H1 (cell line): ENCODE measurements around the gene DLL4. TPM values are rescaled to one million over a fixed set of nuclear protein-coding genes. Genes with fewer than 3 reads are reported as not detected.

Source experiments
- CTCF ChIA-PET: fragments of 300-600 bp; sonication (Branson Sonifier 250); formaldehyde crosslinking; loops from one replicate; lab custom pipeline; 2021; ENCODE audit not compliant: partially characterized antibody; lab: Charles Lee
- POLR2A ChIA-PET: fragments of 300-600 bp; sonication (Branson Sonifier 250); formaldehyde crosslinking; loops from one replicate; lab custom pipeline; 2021; ENCODE audit warnings: inconsistent platforms; ENCODE audit not compliant: partially characterized antibody; lab: Charles Lee
- DNase-seq, 2 experiments: peaks; one replicate each; pipeline versions ENCODE4 v3.0.0 to v3.0.0-alpha.2; 2010 to 2022; ENCODE audit warnings: low spot score in 2 of 2, low read depth in 1 of 2, mixed read lengths in 1 of 2
- FAIRE-seq: peaks from 2 replicates; lab custom pipeline; 2011; peaks lifted over from hg19 to GRCh38; lab: Jason Lieb, UNC
- H2AFZ ChIP-seq: 2 replicates; pipeline ENCODE4 v1.8.1; 2012; ENCODE audit warnings: low read length, inconsistent platforms
- H2AK5ac ChIP-seq: 2 replicates; pipeline ENCODE4 v1.6.1; 2013; ENCODE audit warnings: low read depth, low read length
- H2BK120ac ChIP-seq: replicated peaks from 2 replicates; pipeline ENCODE3; 2013; ENCODE audit warnings: low read depth, low read length, inconsistent platforms
- H2BK12ac ChIP-seq: 2 replicates; pipeline ENCODE4 v1.6.1; 2013; ENCODE audit warnings: low read depth, low read length
- H2BK15ac ChIP-seq: 2 replicates; pipeline ENCODE4 v1.6.1; 2013; ENCODE audit warnings: low read length
- H2BK20ac ChIP-seq: 2 replicates; pipeline ENCODE4 v1.6.1; 2013; ENCODE audit warnings: low read length
- H2BK5ac ChIP-seq: 2 replicates; pipeline ENCODE4 v1.6.1; 2013; ENCODE audit warnings: low read depth, low read length
- H3K14ac ChIP-seq: 2 replicates; pipeline ENCODE4 v1.6.1; 2013; ENCODE audit warnings: inconsistent platforms; ENCODE audit not compliant: insufficient read length
- H3K18ac ChIP-seq: 2 replicates; pipeline ENCODE4 v1.6.1; 2013; ENCODE audit warnings: low read length; ENCODE audit errors: extremely low read depth
- H3K23ac ChIP-seq: 2 replicates; pipeline ENCODE4 v1.6.1; 2013; ENCODE audit warnings: inconsistent platforms; ENCODE audit not compliant: insufficient read length
- H3K23me2 ChIP-seq: 2 replicates; pipeline ENCODE4 v1.6.1; 2013; ENCODE audit warnings: low read depth, low read length
- H3K27ac ChIP-seq: 2 replicates; pipeline ENCODE4 v1.6.1; 2011; ENCODE audit warnings: low read depth, low read length, inconsistent platforms
- H3K27me3 ChIP-seq, 4 experiments: replicated peaks in 1 of 4; 1 replicate in 1 of 4; 2 replicates in 3 of 4; pipeline versions ENCODE4 v1.6.1 to v1.8.1; 2011 to 2013; ENCODE audit warnings: low read length in 3 of 4, mild to moderate bottlenecking in 3 of 4, inconsistent platforms in 2 of 4, mixed read lengths in 2 of 4, moderate library complexity in 1 of 4; ENCODE audit not compliant: control insufficient read depth in 3 of 4, insufficient read depth in 3 of 4; ENCODE audit errors: extremely low read depth in 1 of 4
- H3K36me3 ChIP-seq, 4 experiments: 2 replicates each; pipeline versions ENCODE4 v1.6.1 to v1.8.1; 2011 to 2013; ENCODE audit warnings: mild to moderate bottlenecking in 4 of 4, low read length in 3 of 4, moderate library complexity in 2 of 4, control low read depth in 1 of 4, inconsistent platforms in 1 of 4; ENCODE audit not compliant: insufficient read depth in 4 of 4, control insufficient read depth in 2 of 4
- H3K4ac ChIP-seq: replicated peaks from 2 replicates; pipeline ENCODE3; 2013; ENCODE audit warnings: low read length, low read depth, mixed read lengths, inconsistent platforms; ENCODE audit not compliant: insufficient read length
- H3K4me1 ChIP-seq, 4 experiments: replicated peaks in 1 of 4; 1 replicate in 1 of 4; 2 replicates in 3 of 4; pipeline versions ENCODE4 v1.6.1 to v1.8.1; 2011 to 2013; ENCODE audit warnings: low read length in 3 of 4, inconsistent platforms in 2 of 4, mixed read lengths in 1 of 4; ENCODE audit not compliant: insufficient read depth in 4 of 4, control insufficient read depth in 3 of 4
- H3K4me2 ChIP-seq, 2 experiments: 2 replicates each; pipeline versions ENCODE4 v1.6.1 to v1.8.1; 2011 to 2013; ENCODE audit warnings: low read depth in 2 of 2, low read length in 2 of 2, control low read depth in 1 of 2, inconsistent platforms in 1 of 2, mild to moderate bottlenecking in 1 of 2; ENCODE audit not compliant: insufficient read depth in 1 of 2
- H3K4me3 ChIP-seq, 4 experiments: fragments of 200-600, 300-600 bp in 1 of 4; sonication (generic), shearing (Covaris generic), sonication (Bioruptor Twin) in 1 of 4; 2 replicates each; pipeline versions ENCODE4 v1.5.1 to v1.8.1; 2011 to 2016; ENCODE audit warnings: low read length in 4 of 4, low read depth in 3 of 4, control low read depth in 2 of 4, inconsistent platforms in 2 of 4, mild to moderate bottlenecking in 2 of 4, mixed read lengths in 1 of 4, moderate library complexity in 1 of 4; ENCODE audit not compliant: insufficient read depth in 2 of 4; ENCODE audit errors: extremely low read depth in 1 of 4
- H3K56ac ChIP-seq: replicated peaks from 2 replicates; pipeline ENCODE3; 2013; ENCODE audit warnings: low read depth, mild to moderate bottlenecking, mixed read lengths, low read length, inconsistent platforms; ENCODE audit not compliant: insufficient read length
- H3K79me1 ChIP-seq: 2 replicates; pipeline ENCODE4 v1.6.1; 2013; ENCODE audit warnings: low read depth, low read length, control low read depth
- H3K79me2 ChIP-seq, 2 experiments: 2 replicates each; pipeline versions ENCODE4 v1.6.1 to v1.8.1; 2012 to 2013; ENCODE audit warnings: low read length in 2 of 2, mild to moderate bottlenecking in 2 of 2, inconsistent platforms in 1 of 2; ENCODE audit not compliant: insufficient read depth in 2 of 2, control insufficient read depth in 1 of 2
- H3K9ac ChIP-seq, 4 experiments: replicated peaks in 1 of 4; 1 replicate in 1 of 4; 2 replicates in 3 of 4; pipeline versions ENCODE4 v1.6.1 to v1.8.1; 2011 to 2013; ENCODE audit warnings: low read depth in 3 of 4, low read length in 3 of 4, control low read depth in 2 of 4, mild to moderate bottlenecking in 2 of 4, moderate library complexity in 2 of 4, inconsistent platforms in 1 of 4; ENCODE audit errors: extremely low read depth in 1 of 4
- H3K9me3 ChIP-seq, 2 experiments: 2 replicates each; pipeline versions ENCODE4 v1.6.1 to v1.8.1; 2012 to 2013; ENCODE audit warnings: mild to moderate bottlenecking in 2 of 2, moderate library complexity in 2 of 2, control low read depth in 1 of 2, inconsistent platforms in 1 of 2, low read depth in 1 of 2, low read length in 1 of 2, mixed read lengths in 1 of 2; ENCODE audit not compliant: insufficient read depth in 2 of 2
- H4K20me1 ChIP-seq, 2 experiments: replicated peaks in 1 of 2; 2 replicates each; pipeline versions ENCODE3 to v1.8.1; 2011 to 2013; ENCODE audit warnings: inconsistent platforms in 2 of 2, low read length in 2 of 2, mild to moderate bottlenecking in 1 of 2; ENCODE audit not compliant: insufficient read depth in 2 of 2, control insufficient read depth in 1 of 2
- H4K5ac ChIP-seq: 2 replicates; pipeline ENCODE4 v1.6.1; 2013; ENCODE audit warnings: low read length, low read depth, mixed read lengths, inconsistent platforms; ENCODE audit not compliant: insufficient read length
- H4K8ac ChIP-seq: 2 replicates; pipeline ENCODE4 v1.8.0; 2013; ENCODE audit warnings: mild to moderate bottlenecking, moderate library complexity, low read length, inconsistent platforms; ENCODE audit not compliant: insufficient read depth; ENCODE audit errors: extremely low read depth
- H4K91ac ChIP-seq: replicated peaks from 2 replicates; pipeline ENCODE3; 2013; ENCODE audit warnings: low read length, mixed read lengths, inconsistent platforms; ENCODE audit not compliant: insufficient read length
- JUND ChIP-seq: IDR thresholded peaks from 2 replicates; pipeline ENCODE4 v1.6.1; 2011; ENCODE audit warnings: mild to moderate bottlenecking, improper control_type of control experiment, low read length
- NANOG ChIP-seq: IDR thresholded peaks from 2 replicates; pipeline ENCODE4 v1.6.1; 2011; ENCODE audit warnings: low read length, low read depth, mild to moderate bottlenecking, inconsistent platforms; ENCODE audit not compliant: insufficient read depth, poor library complexity, severe bottlenecking
- RFX5 ChIP-seq: IDR thresholded peaks from 2 replicates; pipeline ENCODE4 v1.6.1; 2011; ENCODE audit warnings: low read depth, low read length, improper control_type of control experiment, borderline replicate concordance
- RNF2 ChIP-seq: fragments of 200-900, 300-1000 bp; sonication (generic); IDR thresholded peaks from 2 replicates; pipeline ENCODE4 v1.7.1; 2016; ENCODE audit warnings: borderline replicate concordance, low read depth, mild to moderate bottlenecking, antibody characterized with exemption, low read length; ENCODE audit not compliant: poor library complexity, severe bottlenecking; ENCODE audit errors: missing control alignments
- SAP30 ChIP-seq: fragments of 300-600 bp; sonication (generic); IDR thresholded peaks from 2 replicates; pipeline ENCODE4 v1.7.1; 2012; ENCODE audit warnings: low read length, moderate library complexity, mild to moderate bottlenecking, inconsistent platforms; ENCODE audit not compliant: insufficient read depth, insufficient replicate concordance
- SIN3A ChIP-seq, 2 experiments: IDR thresholded peaks in 1 of 2; conservative IDR thresholded peaks in 1 of 2; 2 replicates each; pipeline ENCODE4 v1.6.1; 2011 to 2012; ENCODE audit warnings: low read length in 2 of 2, improper control_type of control experiment in 1 of 2, low read depth in 1 of 2, mild to moderate bottlenecking in 1 of 2
- SIRT6 ChIP-seq: IDR thresholded peaks from one replicate; pipeline ENCODE4 v1.7.1; 2012; ENCODE audit warnings: low read length, inconsistent platforms
- SP2 ChIP-seq: IDR thresholded peaks from 2 replicates; pipeline ENCODE4 v1.6.1; 2012; ENCODE audit warnings: mild to moderate bottlenecking, low read length, inconsistent platforms
- TAF1 ChIP-seq: IDR thresholded peaks from 2 replicates; pipeline ENCODE4 v1.6.1; 2011; ENCODE audit warnings: mild to moderate bottlenecking, low read depth, low read length
- TAF7 ChIP-seq: optimal IDR thresholded peaks from 2 replicates; pipeline ENCODE3; 2011; ENCODE audit warnings: low read depth, mild to moderate bottlenecking, inconsistent platforms, low read length, moderate library complexity, borderline replicate concordance
- TBP ChIP-seq: IDR thresholded peaks from 2 replicates; pipeline ENCODE4 v1.6.1; 2011; ENCODE audit warnings: low read depth, low read length, improper control_type of control experiment
- ZNF274 ChIP-seq: IDR thresholded peaks from 2 replicates; pipeline ENCODE4 v1.7.0; 2012; ENCODE audit warnings: low read length, borderline replicate concordance; ENCODE audit errors: extremely low read depth
- WGBS, 2 experiments: shearing (Covaris generic) in 1 of 2; methylation state at CpG; one replicate each; pipeline versions ENCODE4 v1.1.6 to v1.1.7; 2013 to 2015; ENCODE audit warnings: low lambda C conversion rate in 2 of 2, mixed read lengths in 2 of 2, inconsistent platforms in 1 of 2, low coverage in 1 of 2, missing lambda C conversion rate in 1 of 2; ENCODE audit not compliant: insufficient replicate concordance in 2 of 2, insufficient coverage in 1 of 2, insufficient read length in 1 of 2; ENCODE audit errors: extremely low coverage in 1 of 2, missing lambda C conversion rate in 1 of 2; 5-methylcytosine and 5-hydroxymethylcytosine counted together
- polyA plus RNA-seq, 7 experiments: library from polyadenylated mRNA; depleted of rRNA in 3 of 7; stranded (reverse) in 5 of 7; unstranded in 2 of 7; fragments of >200 nt in 5 of 7; fragments of 200-250 nt in 2 of 7; gene quantifications; 1 replicate in 5 of 7; 2 replicates in 1 of 7; 4 replicates in 1 of 7; pipeline versions ENCODE4 v1.2.1 to v1.2.3, GENCODE V29; 2011 to 2013; ENCODE audit warnings: missing spikeins in 2 of 7, mixed read lengths in 2 of 7
- total RNA-seq: library from RNA; stranded (reverse); fragmentation: NEBNext Ultra II Directional; extraction: Animal tissue kit (Norgen Biotek cat#: 25700); gene quantifications from 2 replicates; pipeline ENCODE4 v1.2.1, GENCODE V29; 2021

The DLL4 gene
- total and polyA plus RNA-seq, 2 of the 8 experiments (the other 6 are each of a cell fraction or from before 2014, with no cell fraction given), result 0.23 to 0.60 TPM

- peaks cover 28 to 61% (median 50%) of the 10 kb centered on the region in 4 experiments for H3K27me3 ChIP-seq
- H2BK120ac ChIP-seq, result no peak overlapping the region
- H3K14ac ChIP-seq, result no peak overlapping the region
- no peaks in the 10 kb centered on the region for H3K79me1 ChIP-seq
- CTCF ChIA-PET, result interaction anchor here (1.2 to 33.1 kb wide), 6 partner anchors 6 to 90 kb away, joined by 3 to 619 read pairs (median 298); partner anchors contain the start of genes CHAC1, DLL4 and VPS18
- H4K5ac ChIP-seq, result no peak overlapping the region
- no peak overlapping the region for H4K8ac ChIP-seq
- no peak overlapping the region for H3K4me2 ChIP-seq
- no peaks in the 10 kb centered on the region for H3K79me2 ChIP-seq
- DNase-seq (no peak), FAIRE-seq (no peak)
- POLR2A ChIA-PET, result interaction anchor here (0.7 to 43.8 kb wide), 5 partner anchors 10 to 48 kb away, joined by 3 to 1505 read pairs (median 5); partner anchors contain the start of gene CHAC1
- no peak overlapping the region for H2BK15ac ChIP-seq
- H2BK20ac ChIP-seq, result no peak overlapping the region
- H3K9ac ChIP-seq, result no peak overlapping the region
- peaks cover 0 to 20% (median 11%) of the 10 kb centered on the region in 4 experiments; a peak in 5 of 7 replicates for H3K4me1 ChIP-seq
- no peak overlapping the region for H3K4me3 ChIP-seq
- no peak overlapping the region for H3K27ac ChIP-seq
- no peak overlapping the region for H3K23ac ChIP-seq
- WGBS, 2 experiments, result 80% methylated on average over 3 of the region's 3 CpGs; no CpG with 5 or more reads in 1 of the 2 experiments
- H2BK12ac ChIP-seq, result no peak overlapping the region
- no peak overlapping the region for H3K4ac ChIP-seq
- no peak overlapping the region for H2AFZ ChIP-seq
- no peaks in the 10 kb centered on the region for H3K9me3 ChIP-seq
- H4K91ac ChIP-seq, result no peak overlapping the region
- H3K56ac ChIP-seq, result no peak overlapping the region
- no peak overlapping the region for H2BK5ac ChIP-seq
- H3K23me2 ChIP-seq, result peaks cover 17% of the 10 kb centered on the region; the same call in 1 of the 2 replicates
- H4K20me1 ChIP-seq, result peaks cover 2 to 12% of the 10 kb centered on the region in 2 experiments
- H3K36me3 ChIP-seq, result no peaks in the 10 kb centered on the region
- H3K18ac ChIP-seq, result no peak overlapping the region
- no peak overlapping the region for H2AK5ac ChIP-seq
- TF ChIP-seq SIRT6 (no peak), TBP (no peak), SP2 (no peak), TAF7 (no peak), RNF2 (no peak), SIN3A (conservative IDR thresholded peaks at IDR 0.05 in 1 of 2, IDR thresholded peaks at IDR 0.05 in 1 of 2; ENCODE audit: low read depth in 1 of 2, low read length in 2 of 2) (no peak), TAF1 (no peak), ZNF274 (no peak), RFX5 (no peak), JUND (no peak), NANOG (no peak), SAP30 (no peak)
These were observed 4.4 kb downstream of the DLL4 start for GRCh38 chr15:40933517-40933902.
